Karpas-422 (cell line): ENCODE measurements around the gene LTC4S. TPM values are rescaled to one million over a fixed set of nuclear protein-coding genes. Genes with fewer than 3 reads are reported as not detected.

Experiments
- DNase-seq: peaks from one replicate; pipeline ENCODE4 v3.0.0-alpha.2; 2015
- H2AFZ ChIP-seq: fragments of 200-600 bp; sonication (generic); 2 replicates; pipeline ENCODE4 v1.6.1; 2014; ENCODE audit warnings: antibody characterized with exemption, low read length, mixed read lengths
- H3K27ac ChIP-seq: fragments of 200-600 bp; sonication (generic); 2 replicates; pipeline ENCODE4 v1.5.1; 2014; ENCODE audit warnings: mild to moderate bottlenecking, low read length, moderate library complexity
- H3K27me3 ChIP-seq: fragments of 200-600 bp; sonication (generic); 2 replicates; pipeline ENCODE4 v1.6.1; 2014; ENCODE audit warnings: low read length, mixed read lengths
- H3K36me3 ChIP-seq: fragments of 200-600 bp; sonication (generic); 2 replicates; pipeline ENCODE4 v1.6.1; 2014; ENCODE audit warnings: low read length, mixed read lengths; ENCODE audit not compliant: insufficient read depth
- H3K4me1 ChIP-seq: fragments of 200-600 bp; sonication (generic); 2 replicates; pipeline ENCODE4 v1.6.1; 2014; ENCODE audit warnings: mild to moderate bottlenecking, low read length, mixed read lengths
- H3K4me2 ChIP-seq: fragments of 200-600 bp; sonication (generic); 2 replicates; pipeline ENCODE4 v1.6.1; 2014; ENCODE audit warnings: low read length, low read depth, mild to moderate bottlenecking; ENCODE audit not compliant: poor library complexity, severe bottlenecking
- H3K4me3 ChIP-seq: fragments of 200-600 bp; sonication (generic); 2 replicates; pipeline ENCODE4 v1.5.1; 2014; ENCODE audit warnings: mild to moderate bottlenecking, antibody characterized with exemption, low read length, mixed read lengths
- H3K79me2 ChIP-seq: fragments of 200-600 bp; sonication (generic); 2 replicates; pipeline ENCODE4 v1.6.1; 2014; ENCODE audit warnings: mild to moderate bottlenecking, low read length, mixed read lengths
- H3K9ac ChIP-seq: fragments of 200-600 bp; sonication (generic); 2 replicates; pipeline ENCODE4 v1.6.0; 2014; ENCODE audit warnings: low read length
- H3K9me2 ChIP-seq: fragments of 200-600 bp; sonication (generic), shearing (Covaris generic); replicated peaks from 2 replicates; pipeline ENCODE4 v1.6.0; 2014; ENCODE audit warnings: mild to moderate bottlenecking, low read length, moderate library complexity; ENCODE audit not compliant: insufficient read depth
- H3K9me3 ChIP-seq: fragments of 300-700, 200-600 bp; sonication (generic); 2 replicates; pipeline ENCODE4 v1.6.1; 2014; ENCODE audit warnings: low read length, mixed read lengths
- H4K20me1 ChIP-seq: fragments of 200-600 bp; sonication (generic); 2 replicates; pipeline ENCODE4 v1.6.1; 2014; ENCODE audit warnings: mild to moderate bottlenecking, antibody characterized with exemption, low read length, low read depth; ENCODE audit not compliant: insufficient read depth
- total RNA-seq: library from RNA; depleted of rRNA; stranded (reverse); fragments of >200 nt; shearing (Covaris generic); gene quantifications from 2 replicates; pipeline ENCODE4 v1.2.3, GENCODE V29; 2014; ENCODE audit warnings: low replicate concordance

The LTC4S gene
- total RNA-seq, 1 experiment from 2014 or later: not detected

GRCh38 chr5:179759581-179760551 is 33.9 kb upstream of the LTC4S start:
- Histone ChIP-seq H3K36me3 (no peaks in the 10 kb centered on the region), H4K20me1 (peaks cover 21% of the 10 kb centered on the region), H3K9me2 (no peaks in the 10 kb centered on the region), H3K9me3 (no peaks in the 10 kb centered on the region), H3K79me2 (peaks cover 86% of the 10 kb centered on the region), H3K9ac (no peak overlapping the region), H2AFZ (no peak overlapping the region), H3K27me3 (no peaks in the 10 kb centered on the region), H3K4me3 (no peak overlapping the region), H3K4me2 (no peak overlapping the region), H3K27ac (0 out of 2 replicates have a peak overlapping the region, but pooled peaks have one; percentile 23), H3K4me1 (peaks cover 39% of the 10 kb centered on the region)
- DNase-seq: no peak

GRCh38 chr5:179762079-179762780 is 31.6 kb upstream of the LTC4S start:
- no peaks in the 10 kb centered on the region for H3K27me3 ChIP-seq
- peaks cover 89% of the 10 kb centered on the region for H3K79me2 ChIP-seq
- H3K36me3 ChIP-seq: peaks cover 7% of the 10 kb centered on the region; the same call in 1 of the 2 replicates
- peak overlapping the region; percentile 56 for H3K27ac ChIP-seq
- H3K4me1 ChIP-seq: peaks cover 37% of the 10 kb centered on the region
- DNase-seq: peak; percentile 83
- H3K9ac ChIP-seq: peak overlapping the region; percentile 44; the same call in 1 of the 2 replicates
- H3K9me2 ChIP-seq: no peaks in the 10 kb centered on the region
- no peaks in the 10 kb centered on the region for H3K9me3 ChIP-seq
- H4K20me1 ChIP-seq: peaks cover 15% of the 10 kb centered on the region
- H3K4me2 ChIP-seq: peak overlapping the region; percentile 35
- H3K4me3 ChIP-seq: no peak overlapping the region
- no peak overlapping the region for H2AFZ ChIP-seq

DNA sequence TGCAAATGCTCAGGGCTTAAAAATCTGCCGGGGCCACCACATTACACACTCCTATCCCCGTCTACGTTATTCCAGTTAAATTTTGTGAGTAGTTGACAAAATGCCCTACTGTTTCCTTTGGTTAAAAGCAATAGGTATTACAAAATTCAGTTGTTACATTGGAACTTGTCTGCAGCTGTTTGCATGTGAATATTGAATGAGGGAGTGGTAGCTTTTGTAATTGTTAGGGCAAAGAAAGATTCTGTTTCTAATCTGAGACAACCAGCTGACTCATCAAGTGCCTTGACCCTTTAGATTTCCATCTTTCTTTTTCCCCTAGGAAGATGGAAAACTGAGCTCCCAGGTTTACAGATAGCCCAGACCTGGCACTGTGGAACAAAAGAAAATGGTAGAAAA is 31.0 kb upstream of the LTC4S start:
- no peaks in the 10 kb centered on the region for H3K27me3 ChIP-seq
- H3K27ac ChIP-seq: peak overlapping the region; percentile 56
- peaks cover 37% of the 10 kb centered on the region for H3K4me1 ChIP-seq
- peak overlapping the region; percentile 23; the same call in 1 of the 2 replicates for H3K9ac ChIP-seq
- no peak overlapping the region for H2AFZ ChIP-seq
- DNase-seq: no peak
- peak overlapping the region; percentile 24 for H3K4me2 ChIP-seq
- no peak overlapping the region for H3K4me3 ChIP-seq
- H3K9me3 ChIP-seq: no peaks in the 10 kb centered on the region
- no peaks in the 10 kb centered on the region for H3K9me2 ChIP-seq
- peaks cover 89% of the 10 kb centered on the region for H3K79me2 ChIP-seq
- H4K20me1 ChIP-seq: peaks cover 15% of the 10 kb centered on the region
- H3K36me3 ChIP-seq: peaks cover 9% of the 10 kb centered on the region; the same call in 1 of the 2 replicates

GRCh38 chr5:179763215-179763945 is 30.4 kb upstream of the LTC4S start:
- H3K79me2 ChIP-seq: peaks cover 87% of the 10 kb centered on the region
- H3K9me3 ChIP-seq: no peaks in the 10 kb centered on the region
- no peak overlapping the region for H3K4me2 ChIP-seq
- H3K9ac ChIP-seq: no peak overlapping the region
- peaks cover 37% of the 10 kb centered on the region for H3K4me1 ChIP-seq
- no peak overlapping the region for H3K27ac ChIP-seq
- peaks cover 16% of the 10 kb centered on the region for H4K20me1 ChIP-seq
- peaks cover 11% of the 10 kb centered on the region; the same call in 1 of the 2 replicates for H3K36me3 ChIP-seq
- no peak overlapping the region for H3K4me3 ChIP-seq
- H3K9me2 ChIP-seq: no peaks in the 10 kb centered on the region
- no peaks in the 10 kb centered on the region for H3K27me3 ChIP-seq
- no peak overlapping the region for H2AFZ ChIP-seq
- DNase-seq: peak; percentile 82

DNA sequence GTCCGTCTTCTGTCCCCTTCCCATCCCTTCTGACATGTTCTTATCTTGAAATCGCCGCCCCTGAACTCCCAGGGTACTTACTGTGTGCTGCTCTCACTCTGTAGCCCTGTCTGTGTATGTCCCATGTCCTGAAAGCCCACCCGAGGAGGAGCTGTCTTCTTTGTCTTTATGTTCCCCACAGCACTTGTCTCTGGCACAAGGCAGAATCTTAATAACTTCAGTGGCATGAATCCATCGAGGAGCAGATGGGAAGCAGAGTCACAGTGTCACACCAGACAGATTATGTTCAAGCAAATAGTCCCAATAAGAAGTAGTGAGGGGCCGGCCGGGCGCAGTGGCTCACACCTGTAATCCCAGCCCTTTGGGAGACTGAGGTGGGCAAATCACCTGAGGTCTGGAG is 29.7 kb upstream of the LTC4S start:
- Histone ChIP-seq H3K79me2 (peaks cover 84% of the 10 kb centered on the region), H4K20me1 (peaks cover 22% of the 10 kb centered on the region)

DNA sequence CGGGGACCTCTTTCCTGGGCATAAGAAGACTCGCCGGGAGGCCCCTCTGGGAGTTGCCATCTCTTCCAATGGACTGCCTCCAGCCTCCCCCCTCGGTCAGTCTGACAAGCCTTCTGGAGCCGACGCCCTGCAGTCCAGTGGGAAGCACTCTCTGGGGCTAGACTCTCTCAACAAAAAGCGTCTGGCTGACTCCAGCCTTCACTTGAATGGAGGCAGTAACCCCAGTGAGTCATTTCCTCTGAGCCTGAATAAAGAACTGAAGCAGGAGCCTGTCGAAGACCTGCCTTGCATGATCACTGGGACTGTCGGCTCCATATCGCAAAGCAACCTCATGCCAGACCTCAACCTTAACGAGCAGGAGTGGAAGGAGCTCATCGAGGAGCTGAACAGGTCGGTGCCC is 28.4 kb upstream of the LTC4S start:
- Histone ChIP-seq H3K4me2 (no peak overlapping the region), H3K9me3 (no peaks in the 10 kb centered on the region), H3K9ac (no peak overlapping the region), H3K4me3 (no peak overlapping the region), H3K27ac (no peak overlapping the region), H4K20me1 (peaks cover 22% of the 10 kb centered on the region), H3K79me2 (peaks cover 74% of the 10 kb centered on the region), H3K9me2 (no peaks in the 10 kb centered on the region), H3K4me1 (peaks cover 23% of the 10 kb centered on the region), H2AFZ (no peak overlapping the region), H3K27me3 (no peaks in the 10 kb centered on the region), H3K36me3 (peaks cover 17% of the 10 kb centered on the region; the same call in 1 of the 2 replicates)
- DNase-seq: no peak

More for the DNA sequence above, 29.7 kb upstream of the LTC4S start:
- no peaks in the 10 kb centered on the region for H3K9me2 ChIP-seq
- H3K36me3 ChIP-seq: peaks cover 15% of the 10 kb centered on the region; the same call in 1 of the 2 replicates
- H3K27ac ChIP-seq: no peak overlapping the region
- no peak overlapping the region for H3K4me2 ChIP-seq
- H3K27me3 ChIP-seq: no peaks in the 10 kb centered on the region
- no peak overlapping the region for H3K4me3 ChIP-seq
- no peak overlapping the region for H2AFZ ChIP-seq
- no peaks in the 10 kb centered on the region for H3K9me3 ChIP-seq
- H3K9ac ChIP-seq: no peak overlapping the region
- peaks cover 36% of the 10 kb centered on the region for H3K4me1 ChIP-seq
- DNase-seq: no peak

DNA sequence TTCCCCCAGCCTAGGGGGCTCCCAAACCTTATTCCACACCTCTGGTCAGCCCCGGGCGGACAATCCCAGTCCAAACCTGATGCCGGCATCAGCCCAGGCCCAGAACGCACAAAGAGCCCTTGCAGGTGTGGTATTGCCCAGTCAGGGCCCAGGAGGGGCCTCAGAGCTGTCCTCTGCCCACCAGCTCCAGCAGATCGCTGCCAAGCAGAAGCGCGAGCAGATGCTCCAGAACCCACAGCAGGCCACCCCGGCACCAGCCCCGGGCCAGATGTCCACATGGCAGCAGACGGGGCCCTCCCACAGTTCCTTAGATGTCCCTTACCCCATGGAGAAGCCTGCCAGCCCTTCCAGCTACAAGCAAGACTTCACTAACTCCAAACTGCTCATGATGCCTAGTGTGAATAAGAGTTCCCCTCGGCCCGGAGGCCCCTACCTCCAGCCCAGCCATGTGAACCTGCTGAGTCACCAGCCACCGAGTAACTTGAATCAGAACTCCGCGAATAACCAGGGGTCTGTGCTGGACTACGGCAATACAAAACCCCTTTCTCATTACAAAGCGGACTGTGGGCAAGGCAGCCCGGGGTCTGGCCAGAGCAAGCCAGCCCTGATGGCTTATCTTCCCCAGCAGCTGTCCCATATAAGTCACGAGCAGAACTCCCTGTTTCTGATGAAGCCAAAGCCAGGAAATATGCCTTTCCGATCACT is 27.6 kb upstream of the LTC4S start:
- Histone ChIP-seq H3K36me3 (peaks cover 24% of the 10 kb centered on the region; the same call in 1 of the 2 replicates), H4K20me1 (peaks cover 22% of the 10 kb centered on the region), H3K9ac (no peak overlapping the region)

More for the DNA sequence above, 27.6 kb upstream of the LTC4S start:
- Histone ChIP-seq H3K9me2 (no peaks in the 10 kb centered on the region), H2AFZ (no peak overlapping the region), H3K79me2 (peaks cover 69% of the 10 kb centered on the region), H3K4me1 (peaks cover 22% of the 10 kb centered on the region), H3K27me3 (no peaks in the 10 kb centered on the region), H3K9me3 (no peaks in the 10 kb centered on the region), H3K27ac (no peak overlapping the region), H3K4me3 (no peak overlapping the region), H3K4me2 (no peak overlapping the region)
- DNase-seq: no peak
